GM18511 (cell line): Measurements from ENCODE around the gene RNF182.

ENCODE experiments used
- ATAC-seq: cut with Tn5 transposase; IDR thresholded peaks from one replicate; pipeline ENCODE4 v1.9.1; 2021; ENCODE audit warnings: mild to moderate bottlenecking, moderate library complexity; ENCODE audit not compliant: unreplicated experiment

Gene RNF182

GRCh38 chr6:14026831-14027539 lies 102.2 kb downstream of the RNF182 start:
- ATAC-seq: no peak

GRCh38 chr6:14028631-14029030 lies 103.9 kb downstream of the RNF182 start:
- no peak for ATAC-seq

- no peak for ATAC-seq
Measured at GRCh38 chr6:14029605-14030004, 104.9 kb downstream of the RNF182 start.
